ENCODE results near the gene TERT.

DNA sequence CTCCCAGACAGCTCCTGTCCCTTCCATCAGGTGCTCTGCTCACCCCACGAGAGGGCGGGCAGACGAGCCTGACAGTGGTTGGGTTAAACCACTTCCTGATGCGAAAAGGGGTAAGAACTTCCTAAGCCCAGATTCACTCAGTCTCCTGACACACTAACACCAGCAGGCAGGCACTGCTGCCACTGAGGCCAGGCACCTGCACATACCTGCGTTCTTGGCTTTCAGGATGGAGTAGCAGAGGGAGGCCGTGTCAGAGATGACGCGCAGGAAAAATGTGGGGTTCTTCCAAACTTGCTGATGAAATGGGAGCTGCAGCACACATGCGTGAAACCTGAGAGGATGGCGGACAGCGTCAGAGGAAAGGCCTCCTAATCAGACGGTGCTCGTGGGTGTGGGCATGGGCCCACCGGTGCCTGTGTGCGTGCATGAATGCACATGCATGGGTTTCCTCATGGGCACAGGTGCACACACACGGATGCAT, 39.7 kb downstream of the TERT start:
- TF ChIP-seq, protein P1, sequence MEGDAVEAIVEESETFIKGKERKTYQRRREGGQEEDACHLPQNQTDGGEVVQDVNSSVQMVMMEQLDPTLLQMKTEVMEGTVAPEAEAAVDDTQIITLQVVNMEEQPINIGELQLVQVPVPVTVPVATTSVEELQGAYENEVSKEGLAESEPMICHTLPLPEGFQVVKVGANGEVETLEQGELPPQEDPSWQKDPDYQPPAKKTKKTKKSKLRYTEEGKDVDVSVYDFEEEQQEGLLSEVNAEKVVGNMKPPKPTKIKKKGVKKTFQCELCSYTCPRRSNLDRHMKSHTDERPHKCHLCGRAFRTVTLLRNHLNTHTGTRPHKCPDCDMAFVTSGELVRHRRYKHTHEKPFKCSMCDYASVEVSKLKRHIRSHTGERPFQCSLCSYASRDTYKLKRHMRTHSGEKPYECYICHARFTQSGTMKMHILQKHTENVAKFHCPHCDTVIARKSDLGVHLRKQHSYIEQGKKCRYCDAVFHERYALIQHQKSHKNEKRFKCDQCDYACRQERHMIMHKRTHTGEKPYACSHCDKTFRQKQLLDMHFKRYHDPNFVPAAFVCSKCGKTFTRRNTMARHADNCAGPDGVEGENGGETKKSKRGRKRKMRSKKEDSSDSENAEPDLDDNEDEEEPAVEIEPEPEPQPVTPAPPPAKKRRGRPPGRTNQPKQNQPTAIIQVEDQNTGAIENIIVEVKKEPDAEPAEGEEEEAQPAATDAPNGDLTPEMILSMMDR (conservative IDR thresholded peaks at IDR 0.05 in 1 of 2, IDR thresholded peaks at IDR 0.05 in 1 of 2; ENCODE audit: extremely low read depth in 1 of 2, insufficient read depth in 1 of 2, low read depth in 1 of 2, low read length in 2 of 2): no peak
- TF ChIP-seq EZH2 (IDR thresholded peaks at IDR 0.05; ENCODE audit: borderline replicate concordance, low read length): no peak

Measured in mammary epithelial cell (primary cell).